GM18870 (cell line): Measurements from ENCODE around the gene GALK2.
"Not testable (repeated sequence)": the region's sequence is repeated elsewhere in the genome, so short reads cannot be mapped to it uniquely, and the experiment has no call there.

ENCODE experiments used
- ATAC-seq: cut with Tn5 transposase; IDR thresholded peaks from one replicate; pipeline ENCODE4 v1.9.1; 2021; ENCODE audit warnings: moderate library complexity; ENCODE audit not compliant: unreplicated experiment

GALK2 gene

GRCh38 chr15:49328941-49329340 is 158.9 kb downstream of the GALK2 start:
- ATAC-seq: no peak

- ATAC-seq: no peak
Observed at GRCh38 chr15:49330166-49330565, 160.1 kb downstream of the GALK2 start.

- ATAC-seq: no peak
Observed at GRCh38 chr15:49331442-49331841, 161.4 kb downstream of the GALK2 start.

GRCh38 chr15:49331951-49332350 is 161.9 kb downstream of the GALK2 start:
- no peak for ATAC-seq

GRCh38 chr15:49339656-49340055 is 169.6 kb downstream of the GALK2 start:
- ATAC-seq: no peak

- no peak for ATAC-seq
Observed at GRCh38 chr15:49343546-49343945, 173.5 kb downstream of the GALK2 start.

- not testable (repeated sequence) for ATAC-seq
Observed at GRCh38 chr15:49354439-49354838, 184.4 kb downstream of the GALK2 start.

- no peak for ATAC-seq
Observed at GRCh38 chr15:49361370-49361769, 191.3 kb downstream of the GALK2 start.

GRCh38 chr15:49366496-49366895 is 196.4 kb downstream of the GALK2 start:
- ATAC-seq: no peak

GRCh38 chr15:49370782-49371181 is 200.7 kb downstream of the GALK2 start:
- no peak for ATAC-seq

- ATAC-seq: no peak
Observed at GRCh38 chr15:49372366-49372765, 202.3 kb downstream of the GALK2 start.

GRCh38 chr15:49379996-49380395 is 209.9 kb downstream of the GALK2 start:
- no peak for ATAC-seq

- ATAC-seq: no peak
Observed at GRCh38 chr15:49380912-49381311, 210.9 kb downstream of the GALK2 start.
